ENCODE results near the gene BICRA. TPM values are rescaled to one million over a fixed set of nuclear protein-coding genes. Genes with fewer than 3 reads are reported as not detected.
A peak's percentile ranks its signal among the peaks of the same experiment; 100 is the strongest.

BICRA gene
- total and polyA plus RNA-seq, 9 of the 15 experiments (the other 6 are each of a cell fraction or from before 2014, with no cell fraction given): 0.01 to 8.8 (median 1.2) TPM

GRCh38 chr19:47729468-47729798 lies 120.5 kb downstream of the BICRA start:
- in situ Hi-C loops (cut with MboI): no loop called here
- DNase-seq (ENCODE audit: extremely low read depth in 1 of 4, low spot score in 3 of 4) (peak; percentile 79 to 85 (median 80)), FAIRE-seq (peak; percentile 57), ATAC-seq (peak; percentile 77)
- 6% methylated on average over 8 of the region's 9 CpGs for WGBS (ENCODE audit: insufficient coverage, low coverage, missing lambda C conversion rate)
- Histone ChIP-seq H3K9me3 (replicated peaks; ENCODE audit: control insufficient read depth, insufficient read depth, low read depth, low read length) (no peaks in the 10 kb centered on the region), H3K79me2 (ENCODE audit: control insufficient read depth, insufficient read depth, low read length) (peaks cover 6% of the 10 kb centered on the region; the same call in 2 of the 3 replicates), H3K4me1 (replicated peaks in 1 of 2; ENCODE audit: control insufficient read depth in 2 of 2, insufficient read depth in 2 of 2, low read length in 2 of 2) (peaks cover 13 to 36% of the 10 kb centered on the region in 2 experiments; a peak in 4 of 5 replicates), H2AFZ (ENCODE audit: low read depth, low read length) (peak overlapping the region; percentile 41), H4K20me1 (replicated peaks; ENCODE audit: control insufficient read depth, insufficient read depth, low read length) (no peaks in the 10 kb centered on the region), H3K36me3 (ENCODE audit: control insufficient read depth, insufficient read depth, low read length) (peaks cover 33% of the 10 kb centered on the region; the same call in 2 of the 3 replicates), H3K4me2 (ENCODE audit: insufficient read depth, low read length) (peak overlapping the region; percentile 66), H3K9ac (ENCODE audit: insufficient read depth in 1 of 2, low read depth in 2 of 2, low read length in 2 of 2) (peak overlapping the region; percentile 64 to 85), H3K27me3 (ENCODE audit: control insufficient read depth in 2 of 2, insufficient read depth in 2 of 2, low read length in 2 of 2) (no peaks in the 10 kb centered on the region; a peak in 1 of 5 replicates), H3K27ac (ENCODE audit: extremely low read depth, low read depth, low read length) (peak overlapping the region; percentile 80), H3K9me1 (ENCODE audit: control insufficient read depth, insufficient read depth, low read length) (no peaks in the 10 kb centered on the region), H3K4me3 (peak overlapping the region; percentile 38)
- CTCF ChIA-PET (ENCODE audit: low intra/inter-chr PET ratio): no interaction called here
- BruUV-seq (replicated peaks): TSS peak; percentile 32
- intact Hi-C loops (cut with micrococcal nuclease): no loop called here
- POLR2A ChIA-PET: interaction anchor here (0.8 to 1.4 kb wide), 3 partner anchors 10 to 16 kb away, joined by 3 to 7 read pairs (median 6); partner anchors contain the start of gene NOP53
- TF ChIP-seq FOSL1 (tag; conservative IDR thresholded peaks at IDR 0.05) (peak; percentile 90), ATF3 (IDR thresholded peaks at IDR 0.05) (peak; percentile 74), ATF3 (CRISPR knock-in tag; conservative IDR thresholded peaks at IDR 0.05) (no peak), POLR2A (conservative IDR thresholded peaks at IDR 0.05) (0 out of 2 replicates have a peak, but pooled peaks have one; percentile 28), TEAD4 (IDR thresholded peaks at IDR 0.05; ENCODE audit: low read length) (peak; percentile 84), TEAD4 (CRISPR knock-in tag; IDR thresholded peaks at IDR 0.05; ENCODE audit: borderline replicate concordance) (no peak), TEAD2 (tag; IDR thresholded peaks at IDR 0.05) (peak; percentile 35; the same call in 1 of the 2 replicates), ELF4 (CRISPR knock-in tag; IDR thresholded peaks at IDR 0.05) (no peak), BCOR (IDR thresholded peaks at IDR 0.05) (no peak), JUND (IDR thresholded peaks at IDR 0.05; ENCODE audit: borderline replicate concordance, low read depth, low read length) (peak; percentile 91), JUND (tag; IDR thresholded peaks at IDR 0.05; ENCODE audit: borderline replicate concordance, low read depth, low read length) (peak; percentile 74; the same call in 1 of the 3 replicates), FOXJ2 (tag; IDR thresholded peaks at IDR 0.05) (no peak), MCM7 (IDR thresholded peaks at IDR 0.05) (no peak), STAT5B (CRISPR knock-in tag; IDR thresholded peaks at IDR 0.05) (no peak), HMGXB4 (CRISPR knock-in tag; IDR thresholded peaks at IDR 0.05) (no peak), JUN (IDR thresholded peaks at IDR 0.05; ENCODE audit: borderline replicate concordance, low read depth, low read length) (peak; percentile 80), JUN (CRISPR knock-in tag; IDR thresholded peaks at IDR 0.05; ENCODE audit: borderline replicate concordance) (no peak), ZNF133 (CRISPR knock-in tag; IDR thresholded peaks at IDR 0.05) (no peak)
- TF ChIP-seq, protein P1, sequence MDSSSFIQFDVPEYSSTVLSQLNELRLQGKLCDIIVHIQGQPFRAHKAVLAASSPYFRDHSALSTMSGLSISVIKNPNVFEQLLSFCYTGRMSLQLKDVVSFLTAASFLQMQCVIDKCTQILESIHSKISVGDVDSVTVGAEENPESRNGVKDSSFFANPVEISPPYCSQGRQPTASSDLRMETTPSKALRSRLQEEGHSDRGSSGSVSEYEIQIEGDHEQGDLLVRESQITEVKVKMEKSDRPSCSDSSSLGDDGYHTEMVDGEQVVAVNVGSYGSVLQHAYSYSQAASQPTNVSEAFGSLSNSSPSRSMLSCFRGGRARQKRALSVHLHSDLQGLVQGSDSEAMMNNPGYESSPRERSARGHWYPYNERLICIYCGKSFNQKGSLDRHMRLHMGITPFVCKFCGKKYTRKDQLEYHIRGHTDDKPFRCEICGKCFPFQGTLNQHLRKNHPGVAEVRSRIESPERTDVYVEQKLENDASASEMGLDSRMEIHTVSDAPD (CRISPR knock-in tag; IDR thresholded peaks at IDR 0.05): no peak
- TF ChIP-seq, protein P2, sequence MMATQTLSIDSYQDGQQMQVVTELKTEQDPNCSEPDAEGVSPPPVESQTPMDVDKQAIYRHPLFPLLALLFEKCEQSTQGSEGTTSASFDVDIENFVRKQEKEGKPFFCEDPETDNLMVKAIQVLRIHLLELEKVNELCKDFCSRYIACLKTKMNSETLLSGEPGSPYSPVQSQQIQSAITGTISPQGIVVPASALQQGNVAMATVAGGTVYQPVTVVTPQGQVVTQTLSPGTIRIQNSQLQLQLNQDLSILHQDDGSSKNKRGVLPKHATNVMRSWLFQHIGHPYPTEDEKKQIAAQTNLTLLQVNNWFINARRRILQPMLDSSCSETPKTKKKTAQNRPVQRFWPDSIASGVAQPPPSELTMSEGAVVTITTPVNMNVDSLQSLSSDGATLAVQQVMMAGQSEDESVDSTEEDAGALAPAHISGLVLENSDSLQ (IDR thresholded peaks at IDR 0.05): peak; percentile 45; the same call in 1 of the 2 replicates

Measured in K562 (cell line).